CD14-positive monocyte (primary cell): ENCODE results near the gene TMEM87B. TPM values are rescaled to one million over a fixed set of nuclear protein-coding genes. Genes with fewer than 3 reads are reported as not detected.

Experiments used
- DNase-seq, 3 donors: peaks; one replicate each; pipeline ENCODE4 v3.0.0-alpha.2; 2011 to 2022
- H2AFZ ChIP-seq: 2 replicates; pipeline ENCODE4 v1.6.0; 2012; ENCODE audit warnings: mild to moderate bottlenecking, low read depth, low read length, inconsistent platforms; ENCODE audit not compliant: insufficient read depth, poor library complexity, severe bottlenecking
- H3K27ac ChIP-seq, 2 donors: 1 replicate in 1 of 2; 2 replicates in 1 of 2; pipeline ENCODE4 v1.5.1; 2012 to 2013; ENCODE audit warnings: low read length in 2 of 2, control low read depth in 1 of 2, inconsistent platforms in 1 of 2, low read depth in 1 of 2, mild to moderate bottlenecking in 1 of 2
- H3K27me3 ChIP-seq, 2 donors: one replicate each; pipeline versions ENCODE4 v1.6.0 to v1.6.1; 2011 to 2013; ENCODE audit warnings: low read length in 2 of 2; ENCODE audit not compliant: control insufficient read depth in 2 of 2, insufficient read depth in 2 of 2
- H3K36me3 ChIP-seq, 2 donors: replicated peaks in 1 of 2; 1 replicate in 1 of 2; 2 replicates in 1 of 2; pipeline versions ENCODE4 v1.5.1 to v1.6.1; 2012 to 2013; ENCODE audit warnings: low read length in 2 of 2, control low read depth in 1 of 2, inconsistent platforms in 1 of 2, mild to moderate bottlenecking in 1 of 2; ENCODE audit not compliant: insufficient read depth in 2 of 2, control insufficient read depth in 1 of 2
- H3K4me1 ChIP-seq, 2 donors: 1 replicate in 1 of 2; 2 replicates in 1 of 2; pipeline versions ENCODE4 v1.5.1 to v1.6.1; 2012 to 2013; ENCODE audit warnings: low read length in 2 of 2, control low read depth in 1 of 2, inconsistent platforms in 1 of 2, mild to moderate bottlenecking in 1 of 2, moderate library complexity in 1 of 2; ENCODE audit not compliant: insufficient read depth in 2 of 2, control insufficient read depth in 1 of 2
- H3K4me2 ChIP-seq: replicated peaks from 2 replicates; pipeline ENCODE3; 2012; ENCODE audit warnings: low read length, moderate library complexity, mild to moderate bottlenecking; ENCODE audit not compliant: poor library complexity, severe bottlenecking; ENCODE audit errors: extremely low read depth
- H3K4me3 ChIP-seq, 3 experiments: fragments of 200-600 bp in 1 of 3; sonication (generic) in 1 of 3; replicated peaks in 1 of 3; 1 replicate in 2 of 3; 2 replicates in 1 of 3; pipeline ENCODE4 v1.5.1; 2011 to 2013; ENCODE audit warnings: low read length in 3 of 3, mild to moderate bottlenecking in 3 of 3, control low read depth in 2 of 3, low read depth in 2 of 3, inconsistent platforms in 1 of 3, moderate library complexity in 1 of 3
- H3K79me2 ChIP-seq: 2 replicates; pipeline ENCODE4 v1.6.0; 2012; ENCODE audit warnings: mild to moderate bottlenecking, control low read depth, inconsistent platforms, low read length, moderate library complexity; ENCODE audit not compliant: insufficient read depth
- H3K9ac ChIP-seq: 2 replicates; pipeline ENCODE4 v1.6.0; 2017; ENCODE audit warnings: low read length, mild to moderate bottlenecking; ENCODE audit not compliant: insufficient read depth, poor library complexity, severe bottlenecking
- H3K9me3 ChIP-seq, 2 donors: replicated peaks in 1 of 2; 1 replicate in 1 of 2; 2 replicates in 1 of 2; pipeline versions ENCODE4 v1.5.1 to v1.6.1; 2012 to 2013; ENCODE audit warnings: low read length in 2 of 2, control low read depth in 1 of 2; ENCODE audit not compliant: control insufficient read depth in 1 of 2, insufficient read depth in 1 of 2
- H4K20me1 ChIP-seq: 2 replicates; pipeline ENCODE4 v1.6.0; 2012; ENCODE audit warnings: mild to moderate bottlenecking, low read length, control low read depth, moderate library complexity; ENCODE audit not compliant: insufficient read depth
- H3K27ac Mint-ChIP-seq, 7 donors: one replicate each; pipeline ENCODE4 v1.8.0; 2020; ENCODE audit warnings: mild to moderate bottlenecking in 7 of 7, mixed read lengths in 7 of 7, moderate library complexity in 6 of 7, inconsistent platforms in 2 of 7
- H3K27me3 Mint-ChIP-seq, 3 donors: one replicate each; pipeline ENCODE4 v1.8.0; 2021 to 2022; ENCODE audit warnings: low read depth in 3 of 3, mild to moderate bottlenecking in 3 of 3, mixed read lengths in 3 of 3, moderate library complexity in 3 of 3, inconsistent platforms in 1 of 3
- H3K36me3 Mint-ChIP-seq, 2 donors: one replicate each; pipeline ENCODE4 v1.8.0; 2020; ENCODE audit warnings: mixed read lengths in 2 of 2, inconsistent platforms in 1 of 2, mild to moderate bottlenecking in 1 of 2
- H3K4me1 Mint-ChIP-seq: one replicate; pipeline ENCODE4 v1.8.0; 2020; ENCODE audit warnings: mild to moderate bottlenecking, mixed read lengths
- H3K4me3 Mint-ChIP-seq, 2 donors: one replicate each; pipeline ENCODE4 v1.8.0; 2020; ENCODE audit warnings: mild to moderate bottlenecking in 2 of 2, mixed read lengths in 2 of 2, moderate library complexity in 1 of 2
- H3K9me3 Mint-ChIP-seq, 7 donors: one replicate each; pipeline ENCODE4 v1.8.0; 2020 to 2022; ENCODE audit warnings: mixed read lengths in 7 of 7, mild to moderate bottlenecking in 6 of 7, moderate library complexity in 6 of 7, inconsistent platforms in 2 of 7
- CTCF ChIP-seq: fragments of 200-600 bp; IDR thresholded peaks from one replicate; pipeline ENCODE4 v1.8.0; 2022; ENCODE audit warnings: antibody characterized with exemption, mild to moderate bottlenecking
- WGBS: methylation state at CpG from one replicate; pipeline ENCODE4 v1.1.5; 2013; ENCODE audit warnings: missing lambda C conversion rate; ENCODE audit not compliant: insufficient coverage; 5-methylcytosine and 5-hydroxymethylcytosine counted together
- intact Hi-C, 2 donors: fragments of 100-400 bp; cut with micrococcal nuclease; formaldehyde crosslinking; loops; one replicate each; pipeline versions ENCODE4 v1.15.0 to v1.15.1; 2023
- polyA plus RNA-seq, 3 donors: library from polyadenylated mRNA; depleted of rRNA in 1 of 3; unstranded in 2 of 3; stranded (reverse) in 1 of 3; fragments of 300-500 nt in 2 of 3; fragments of >200 nt in 1 of 3; fragmentation: Illumina TruSeq in 2 of 3; gene quantifications; 1 replicate in 2 of 3; 2 replicates in 1 of 3; pipeline ENCODE4 v1.2.3, GENCODE V29; 2012 to 2021

Gene TMEM87B
- polyA plus RNA-seq, 3 donors: 9.1 to 13.4 (median 11.4) TPM

GRCh38 chr2:112073875-112074274 lies 18.8 kb downstream of the TMEM87B start:
- Mint-ChIP-seq H3K27me3 (peaks cover 0 to 1% (median 0%) of the 10 kb centered on the region in 3 donors), H3K9me3 (peaks cover 0 to 3% (median 0%) of the 10 kb centered on the region in 7 donors), H3K27ac (peak overlapping the region in 2 of 7 donors; percentile 77 to 78), H3K4me3 (no peak overlapping the region), H3K36me3 (peaks cover 73 to 90% of the 10 kb centered on the region in 2 donors), H3K4me1 (peaks cover 19% of the 10 kb centered on the region)
- Histone ChIP-seq H3K4me3 (no peak overlapping the region), H3K4me2 (no peak overlapping the region), H2AFZ (no peak overlapping the region), H3K36me3 (peaks cover 48 to 85% of the 10 kb centered on the region in 2 donors), H3K4me1 (no peaks in the 10 kb centered on the region), H3K9me3 (no peaks in the 10 kb centered on the region), H3K79me2 (peaks cover 26% of the 10 kb centered on the region), H4K20me1 (peaks cover 34% of the 10 kb centered on the region), H3K27ac (no peak overlapping the region), H3K9ac (no peak overlapping the region), H3K27me3 (no peaks in the 10 kb centered on the region)
- TF ChIP-seq CTCF: no peak
- intact Hi-C loops: no loop called here
- WGBS: 100% methylated on average over 1 of the region's 3 CpGs
- DNase-seq: no peak

- no peak for DNase-seq
- peaks cover 45 to 86% of the 10 kb centered on the region in 2 donors for H3K36me3 ChIP-seq
- H3K4me1 ChIP-seq: no peaks in the 10 kb centered on the region
- H3K4me1 Mint-ChIP-seq: peaks cover 19% of the 10 kb centered on the region
- H3K27ac ChIP-seq: no peak overlapping the region
- H3K9me3 Mint-ChIP-seq: peaks cover 0 to 2% (median 0%) of the 10 kb centered on the region in 7 donors
- H3K27me3 Mint-ChIP-seq: peaks cover 0 to 1% (median 0%) of the 10 kb centered on the region in 3 donors
- peak overlapping the region in 1 of 7 donors; percentile 77 for H3K27ac Mint-ChIP-seq
- H3K36me3 Mint-ChIP-seq: peaks cover 75 to 91% of the 10 kb centered on the region in 2 donors
- H3K9me3 ChIP-seq: no peaks in the 10 kb centered on the region
- no peak for TF ChIP-seq CTCF
- intact Hi-C loops: no loop called here
- no CpG with 5 or more reads among the region's 1 CpG for WGBS
- no peak overlapping the region for H3K9ac ChIP-seq
- no peaks in the 10 kb centered on the region for H3K27me3 ChIP-seq
- H3K4me2 ChIP-seq: no peak overlapping the region
- peaks cover 34% of the 10 kb centered on the region for H4K20me1 ChIP-seq
- H2AFZ ChIP-seq: no peak overlapping the region
- H3K4me3 Mint-ChIP-seq: no peak overlapping the region
- H3K4me3 ChIP-seq: no peak overlapping the region
- H3K79me2 ChIP-seq: peaks cover 26% of the 10 kb centered on the region
These were observed 19.4 kb downstream of the TMEM87B start for GRCh38 chr2:112074506-112074905.
